Limb (tissue), 2 donors: ENCODE data around the gene EIF4EBP2.

Experiments
- DNase-seq, 2 donors: peaks; one replicate each; pipeline ENCODE4 v3.0.0-alpha.2; 2016; ENCODE audit errors: extremely low spot score in 2 of 2

EIF4EBP2 gene

GRCh38 chr10:70404036-70404786, at the start of gene EIF4EBP2:
EIF4EBP2 (plus strand) TSS chr10:70404145; CDS start chr10:70404402, 257 bp downstream.
- DNase-seq = peak; percentile 97 to 100

- no peak for DNase-seq
These were observed 49.4 kb upstream of the EIF4EBP2 start for GRCh38 chr10:70354556-70354955.

- no peak for DNase-seq
These were observed 48.6 kb upstream of the EIF4EBP2 start for GRCh38 chr10:70355051-70356021.

- DNase-seq = no peak
These were observed 46.4 kb upstream of the EIF4EBP2 start for GRCh38 chr10:70357565-70357964.

GRCh38 chr10:70358446-70358845, 45.5 kb upstream of the EIF4EBP2 start:
- no peak for DNase-seq

GRCh38 chr10:70359017-70359550, 44.9 kb upstream of the EIF4EBP2 start:
- no peak for DNase-seq

GRCh38 chr10:70360215-70360614, 43.7 kb upstream of the EIF4EBP2 start:
- no peak for DNase-seq

GRCh38 chr10:70362328-70362727, 41.6 kb upstream of the EIF4EBP2 start:
- DNase-seq = no peak

- no peak for DNase-seq
These were observed 40.7 kb upstream of the EIF4EBP2 start for GRCh38 chr10:70363292-70363691.

- DNase-seq = peak; percentile 76 to 90
These were observed 39.8 kb upstream of the EIF4EBP2 start for GRCh38 chr10:70363971-70364771.

- DNase-seq = no peak
These were observed 39.2 kb upstream of the EIF4EBP2 start for GRCh38 chr10:70364772-70365091.

- no peak for DNase-seq
These were observed 36.6 kb upstream of the EIF4EBP2 start for GRCh38 chr10:70367195-70367796.

GRCh38 chr10:70368774-70369482, 35.0 kb upstream of the EIF4EBP2 start:
- DNase-seq = no peak

- no peak for DNase-seq
These were observed 34.4 kb upstream of the EIF4EBP2 start for GRCh38 chr10:70369498-70370018.

GRCh38 chr10:70370766-70371165, 33.2 kb upstream of the EIF4EBP2 start:
- DNase-seq = no peak

GRCh38 chr10:70371846-70372245, 32.1 kb upstream of the EIF4EBP2 start:
- no peak for DNase-seq

GRCh38 chr10:70374775-70375614, 28.9 kb upstream of the EIF4EBP2 start:
- no peak for DNase-seq

GRCh38 chr10:70376436-70377378, 27.2 kb upstream of the EIF4EBP2 start:
- DNase-seq = no peak
